B cell (primary cell): ENCODE results near the gene STOX2.

Source experiments
- EZH2 ChIP-seq: IDR thresholded peaks from 2 replicates; pipeline ENCODE4 v1.6.1; 2012; ENCODE audit warnings: borderline replicate concordance, low read depth, mild to moderate bottlenecking, moderate library complexity, low read length; ENCODE audit not compliant: insufficient read depth, poor library complexity, severe bottlenecking
- TF ChIP-seq, protein P1 (sequence below): fragments of 200-600 bp; IDR thresholded peaks from one replicate; pipeline ENCODE4 v1.8.0; 2022; ENCODE audit warnings: antibody characterized with exemption, mild to moderate bottlenecking

DNA sequence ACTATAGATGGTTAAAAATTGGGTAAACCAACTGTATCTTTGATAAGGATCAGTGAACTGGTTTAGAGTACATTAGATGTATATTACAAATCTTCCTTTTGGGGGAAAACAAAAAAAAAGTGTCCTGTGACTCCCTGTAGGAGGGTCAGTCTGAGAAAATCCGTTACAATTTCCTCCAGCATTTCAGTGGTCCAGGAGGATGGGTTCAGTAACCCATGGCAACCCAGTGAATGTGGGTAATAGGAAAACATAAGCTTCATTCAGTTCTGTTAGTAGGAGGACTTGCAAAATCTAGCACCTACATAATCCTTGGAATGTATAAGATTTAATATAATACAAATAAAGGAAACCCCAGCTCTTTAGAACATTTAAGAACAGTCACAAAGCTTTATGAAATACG lies 16.2 kb downstream of the STOX2 start:
- TF ChIP-seq, protein P1, sequence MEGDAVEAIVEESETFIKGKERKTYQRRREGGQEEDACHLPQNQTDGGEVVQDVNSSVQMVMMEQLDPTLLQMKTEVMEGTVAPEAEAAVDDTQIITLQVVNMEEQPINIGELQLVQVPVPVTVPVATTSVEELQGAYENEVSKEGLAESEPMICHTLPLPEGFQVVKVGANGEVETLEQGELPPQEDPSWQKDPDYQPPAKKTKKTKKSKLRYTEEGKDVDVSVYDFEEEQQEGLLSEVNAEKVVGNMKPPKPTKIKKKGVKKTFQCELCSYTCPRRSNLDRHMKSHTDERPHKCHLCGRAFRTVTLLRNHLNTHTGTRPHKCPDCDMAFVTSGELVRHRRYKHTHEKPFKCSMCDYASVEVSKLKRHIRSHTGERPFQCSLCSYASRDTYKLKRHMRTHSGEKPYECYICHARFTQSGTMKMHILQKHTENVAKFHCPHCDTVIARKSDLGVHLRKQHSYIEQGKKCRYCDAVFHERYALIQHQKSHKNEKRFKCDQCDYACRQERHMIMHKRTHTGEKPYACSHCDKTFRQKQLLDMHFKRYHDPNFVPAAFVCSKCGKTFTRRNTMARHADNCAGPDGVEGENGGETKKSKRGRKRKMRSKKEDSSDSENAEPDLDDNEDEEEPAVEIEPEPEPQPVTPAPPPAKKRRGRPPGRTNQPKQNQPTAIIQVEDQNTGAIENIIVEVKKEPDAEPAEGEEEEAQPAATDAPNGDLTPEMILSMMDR, result no peak
- no peak for TF ChIP-seq EZH2
